KMS-11 (cell line): ENCODE results near the gene MGMT.

ENCODE experiments used
- H2AFZ ChIP-seq: fragments of 200-600 bp; sonication (generic); 2 replicates; pipeline ENCODE4 v1.6.1; 2016; ENCODE audit warnings: antibody characterized with exemption, mixed run types, low read depth
- H3K27ac ChIP-seq: fragments of 200-600 bp; sonication (generic); 2 replicates; pipeline ENCODE4 v1.6.1; 2016; ENCODE audit warnings: mild to moderate bottlenecking, mixed run types
- H3K27me3 ChIP-seq: fragments of 200-600 bp; sonication (generic); 2 replicates; pipeline ENCODE4 v1.6.1; 2017; ENCODE audit warnings: mild to moderate bottlenecking, low read depth, mixed run types, moderate library complexity; ENCODE audit not compliant: insufficient read depth
- H3K36me3 ChIP-seq: fragments of 200-600 bp; sonication (generic); 2 replicates; pipeline ENCODE4 v1.6.1; 2017; ENCODE audit warnings: mild to moderate bottlenecking, mixed run types; ENCODE audit not compliant: insufficient read depth
- H3K4me1 ChIP-seq: fragments of 200-600 bp; sonication (generic); 2 replicates; pipeline ENCODE4 v1.6.1; 2016; ENCODE audit warnings: mild to moderate bottlenecking, low read depth, mixed run types; ENCODE audit not compliant: poor library complexity, severe bottlenecking
- H3K4me2 ChIP-seq: fragments of 200-600 bp; sonication (generic); 2 replicates; pipeline ENCODE4 v1.7.0; 2016; ENCODE audit warnings: mild to moderate bottlenecking, mixed run types
- H3K4me3 ChIP-seq: fragments of 200-600 bp; sonication (generic); IDR thresholded peaks from 2 replicates; pipeline ENCODE4 v1.6.1; 2017; ENCODE audit warnings: low read depth, low read length, mixed read lengths; ENCODE audit not compliant: insufficient read depth
- H3K79me2 ChIP-seq: fragments of 200-600 bp; sonication (generic); 2 replicates; pipeline ENCODE4 v1.6.1; 2016; ENCODE audit warnings: low read depth, mixed run types; ENCODE audit not compliant: insufficient read depth
- H3K9ac ChIP-seq: fragments of 200-600 bp; sonication (generic); 2 replicates; pipeline ENCODE4 v1.6.1; 2016; ENCODE audit warnings: mild to moderate bottlenecking, mixed run types
- H4K20me1 ChIP-seq: fragments of 200-600 bp; sonication (generic); 2 replicates; pipeline ENCODE4 v1.6.1; 2016; ENCODE audit warnings: mild to moderate bottlenecking, mixed run types; ENCODE audit not compliant: insufficient read depth
- CTCF ChIP-seq: fragments of 200-600 bp; sonication (generic); conservative IDR thresholded peaks from 2 replicates; pipeline ENCODE4 v1.6.1; 2017; ENCODE audit warnings: low read depth, mild to moderate bottlenecking, antibody characterized with exemption, low read length, moderate library complexity, mixed read lengths

The MGMT gene

GRCh38 chr10:129764011-129764900 is 297.2 kb downstream of the MGMT start:
- no peak overlapping the region for H3K4me3 ChIP-seq
- no peaks in the 10 kb centered on the region for H4K20me1 ChIP-seq
- no peak overlapping the region for H2AFZ ChIP-seq
- H3K4me1 ChIP-seq, result no peaks in the 10 kb centered on the region
- no peak overlapping the region for H3K27ac ChIP-seq
- no peaks in the 10 kb centered on the region for H3K27me3 ChIP-seq
- H3K36me3 ChIP-seq, result no peaks in the 10 kb centered on the region
- H3K9ac ChIP-seq, result no peak overlapping the region
- H3K79me2 ChIP-seq, result no peaks in the 10 kb centered on the region
- H3K4me2 ChIP-seq, result no peak overlapping the region
- TF ChIP-seq CTCF, result no peak

- Histone ChIP-seq H3K27ac (no peak overlapping the region), H3K79me2 (no peaks in the 10 kb centered on the region)
Observed at GRCh38 chr10:129764901-129765663, 298.0 kb downstream of the MGMT start.

GRCh38 chr10:129765664-129766550 is 298.9 kb downstream of the MGMT start:
- Histone ChIP-seq H2AFZ (no peak overlapping the region), H3K9ac (no peak overlapping the region), H3K79me2 (no peaks in the 10 kb centered on the region), H3K27me3 (no peaks in the 10 kb centered on the region), H3K27ac (no peak overlapping the region), H3K36me3 (no peaks in the 10 kb centered on the region), H3K4me1 (no peaks in the 10 kb centered on the region), H3K4me3 (no peak overlapping the region), H4K20me1 (no peaks in the 10 kb centered on the region), H3K4me2 (no peak overlapping the region)
- no peak for TF ChIP-seq CTCF

More at GRCh38 chr10:129764901-129765663, 298.0 kb downstream of the MGMT start:
- H3K4me1 ChIP-seq, result no peaks in the 10 kb centered on the region
- H3K27me3 ChIP-seq, result no peaks in the 10 kb centered on the region
- H3K36me3 ChIP-seq, result no peaks in the 10 kb centered on the region
- no peak overlapping the region for H3K9ac ChIP-seq
- H3K4me3 ChIP-seq, result no peak overlapping the region
- H3K4me2 ChIP-seq, result no peak overlapping the region
- no peak for TF ChIP-seq CTCF
- H4K20me1 ChIP-seq, result no peaks in the 10 kb centered on the region
- no peak overlapping the region for H2AFZ ChIP-seq
